NCI-H2171 treated with DMSO at 0.1 percent for 48 hours (cell line): ENCODE results near the gene RPAIN.

Source experiments
- DNase-seq: peaks from one replicate; lab custom pipeline; 2025; lab: John Stamatoyannopoulos, UW

RPAIN gene, protein sequence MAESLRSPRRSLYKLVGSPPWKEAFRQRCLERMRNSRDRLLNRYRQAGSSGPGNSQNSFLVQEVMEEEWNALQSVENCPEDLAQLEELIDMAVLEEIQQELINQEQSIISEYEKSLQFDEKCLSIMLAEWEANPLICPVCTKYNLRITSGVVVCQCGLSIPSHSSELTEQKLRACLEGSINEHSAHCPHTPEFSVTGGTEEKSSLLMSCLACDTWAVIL

DNA sequence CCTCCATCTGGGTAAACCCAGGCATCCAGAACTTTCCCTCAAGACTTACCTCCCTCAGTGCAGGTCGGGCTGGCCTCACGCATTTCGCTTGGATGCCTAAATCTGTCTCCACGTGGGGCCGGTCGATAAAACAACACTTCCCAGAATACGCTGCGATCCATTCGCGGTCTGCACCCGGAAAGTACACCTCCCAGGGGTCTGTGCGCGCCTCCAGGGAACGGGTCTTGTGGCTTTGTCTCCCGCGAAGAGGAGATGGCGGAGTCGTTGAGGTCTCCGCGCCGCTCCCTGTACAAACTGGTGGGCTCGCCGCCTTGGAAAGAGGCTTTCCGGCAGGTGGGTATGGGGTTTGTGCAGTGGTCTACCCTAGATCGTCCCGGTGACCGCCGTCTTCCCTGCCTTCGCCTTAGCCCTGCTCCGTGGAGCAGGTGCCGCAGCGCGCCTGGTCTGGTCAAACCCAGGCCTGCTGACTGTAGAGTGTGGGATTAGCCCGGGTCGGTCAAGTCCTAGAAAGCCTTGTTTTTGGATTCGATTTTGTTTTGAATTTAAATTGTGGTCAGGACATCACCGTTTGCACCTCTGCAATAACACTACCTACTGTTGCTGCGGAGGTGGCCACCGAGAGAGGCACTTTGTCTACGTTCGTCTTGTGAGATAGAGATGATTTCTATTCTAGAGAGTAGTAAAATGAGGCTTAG, at the start of gene RPAIN:
RPAIN (plus strand) TSS at position 224 of the 695 bp plus-strand sequence; CDS start at position 253, 29 bp downstream.
- peak; percentile 98 for DNase-seq

DNA sequence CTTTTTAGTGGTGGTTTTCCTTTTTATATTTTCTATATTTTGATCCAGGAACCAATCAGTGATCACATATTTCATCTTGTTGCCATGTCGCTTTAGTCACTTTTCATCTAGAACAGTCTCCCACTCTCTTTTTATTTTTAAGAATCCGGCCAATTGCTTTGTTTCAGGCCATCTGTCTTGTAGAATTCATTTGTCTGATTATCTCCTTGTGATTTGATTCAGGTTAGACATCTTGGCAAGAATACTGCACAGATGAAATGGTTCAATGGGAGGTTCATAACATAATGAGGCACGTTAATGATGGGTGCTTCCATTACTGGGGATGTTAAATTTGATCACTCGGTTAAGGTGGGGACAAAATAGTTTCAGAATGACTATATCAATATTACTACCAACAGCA, 49.6 kb upstream of the RPAIN start:
- no peak for DNase-seq

DNA sequence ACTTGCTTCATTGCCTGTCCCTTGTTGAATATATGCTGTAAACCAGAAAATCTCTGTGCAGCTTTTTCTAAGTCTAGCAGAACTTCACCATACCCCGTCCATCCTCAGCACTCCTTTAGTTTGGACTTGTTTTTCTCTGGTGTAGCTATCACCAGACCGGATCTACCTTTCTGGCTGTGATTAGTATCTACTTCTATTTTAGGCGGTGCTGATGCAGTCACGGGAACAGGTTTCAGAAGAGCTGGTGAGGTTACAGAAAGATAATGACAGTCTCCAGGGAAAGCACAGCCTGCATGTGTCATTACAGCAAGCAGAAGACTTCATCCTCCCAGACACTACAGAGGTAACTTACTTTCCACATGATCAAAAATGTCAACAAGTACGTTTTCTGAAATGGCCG, 46.9 kb upstream of the RPAIN start:
- DNase-seq: peak; percentile 10

GRCh38 chr17:5378566-5379207, 41.3 kb upstream of the RPAIN start:
- no peak for DNase-seq

DNA sequence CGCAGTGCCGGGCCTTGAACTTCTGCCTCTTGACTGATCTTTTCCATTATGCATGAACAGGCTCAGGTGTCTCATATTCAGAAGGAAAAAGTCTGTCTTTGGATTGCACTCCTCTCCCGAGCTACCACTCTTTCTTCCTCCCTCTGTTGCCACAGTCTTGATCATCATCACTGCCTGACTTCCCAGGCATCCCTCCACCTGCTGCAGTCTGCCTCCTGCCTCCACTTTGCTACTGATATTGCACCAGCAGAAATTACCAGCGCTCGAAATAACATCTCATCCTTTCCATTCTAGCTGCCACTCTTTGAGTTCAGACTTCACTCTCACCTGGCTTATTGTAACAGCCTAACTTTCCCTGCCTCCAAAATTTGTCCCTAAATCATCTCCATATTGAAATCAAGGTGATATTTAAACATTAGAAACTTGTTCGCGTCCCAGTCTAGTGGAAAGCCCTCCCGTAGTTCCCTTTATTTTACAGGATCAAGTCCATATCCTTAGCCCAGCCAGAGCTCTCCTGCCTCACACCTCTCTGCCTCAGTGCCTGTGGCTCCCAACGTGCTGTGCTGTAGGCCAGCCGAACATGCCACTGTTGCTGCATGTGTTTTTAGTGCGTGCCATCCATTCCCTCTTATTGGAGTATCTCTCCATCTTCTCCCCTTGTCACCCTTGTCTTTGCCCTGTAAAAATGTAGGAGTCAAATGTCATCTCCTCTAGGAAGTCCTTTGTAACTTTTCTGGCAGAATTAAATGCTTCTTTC, 40.5 kb upstream of the RPAIN start:
- DNase-seq: no peak

DNA sequence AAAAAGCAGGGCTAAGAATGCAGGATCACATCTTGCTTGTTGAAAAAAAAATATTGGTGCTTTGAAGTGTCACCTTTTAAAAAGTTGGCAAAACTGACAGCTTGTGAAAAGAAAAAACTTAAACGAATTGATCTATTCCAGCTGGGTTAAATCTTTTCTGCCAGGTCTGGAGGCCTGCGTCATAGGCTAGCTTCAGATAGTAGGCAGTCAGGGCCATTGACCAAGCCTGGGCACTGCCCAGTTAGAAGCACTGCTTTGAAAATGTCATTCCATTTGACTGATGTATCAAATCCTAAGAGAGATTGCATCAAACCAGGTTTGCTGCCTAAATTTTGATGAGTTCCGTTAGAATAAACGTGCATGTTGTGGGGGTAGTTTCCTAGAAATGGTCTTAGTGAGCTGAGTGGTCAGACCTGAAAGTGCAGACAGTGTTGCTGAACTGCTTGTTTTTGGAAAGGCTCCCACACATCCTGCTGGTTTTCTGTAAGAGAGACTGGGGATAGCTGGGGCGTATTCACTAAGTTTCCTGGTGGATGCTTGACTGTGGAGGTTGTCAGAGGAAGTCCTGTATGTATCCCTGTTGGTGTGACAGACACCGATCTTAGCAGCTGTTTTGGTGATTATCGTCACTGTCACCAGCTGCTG, 39.4 kb upstream of the RPAIN start:
- DNase-seq: no peak

DNA sequence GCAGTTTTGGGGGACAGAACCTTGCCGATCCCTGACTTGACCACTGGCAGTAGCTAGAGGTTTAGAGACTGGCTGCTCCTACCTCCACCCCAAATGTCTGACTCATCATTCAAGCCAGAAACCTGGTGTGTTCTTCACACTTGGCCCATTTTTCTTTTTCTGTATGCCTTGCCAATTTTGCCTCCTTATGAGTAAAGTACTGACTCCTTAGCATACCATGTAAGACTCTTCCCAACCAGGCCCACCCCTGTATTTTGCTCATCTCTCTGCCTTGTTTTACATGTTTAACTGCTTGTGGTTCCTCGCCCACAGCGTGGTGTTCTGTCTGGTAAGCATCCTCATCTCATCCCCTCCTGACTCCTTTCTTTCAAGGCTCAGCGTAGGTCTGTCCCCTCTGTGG, 38.4 kb upstream of the RPAIN start:
- no peak for DNase-seq

DNA sequence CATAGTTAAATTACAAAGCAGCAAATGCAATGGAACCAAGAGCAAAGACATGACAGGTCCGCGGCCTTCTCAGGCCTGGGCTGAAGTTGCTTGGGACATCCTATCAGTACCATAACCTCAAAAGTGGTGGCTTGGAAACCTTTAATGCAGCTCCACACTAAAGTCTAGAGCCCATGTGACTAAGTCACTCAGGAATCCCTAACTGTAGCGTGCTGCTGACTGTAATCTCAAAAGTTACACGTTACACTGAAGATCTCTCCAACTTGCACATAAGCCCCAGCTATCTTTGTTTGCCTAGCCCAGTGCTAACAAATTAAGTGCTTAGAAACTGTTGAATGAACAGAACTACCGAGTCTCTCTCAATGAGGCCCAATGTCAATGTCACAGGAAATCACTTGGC, 28.3 kb upstream of the RPAIN start:
- DNase-seq: no peak

DNA sequence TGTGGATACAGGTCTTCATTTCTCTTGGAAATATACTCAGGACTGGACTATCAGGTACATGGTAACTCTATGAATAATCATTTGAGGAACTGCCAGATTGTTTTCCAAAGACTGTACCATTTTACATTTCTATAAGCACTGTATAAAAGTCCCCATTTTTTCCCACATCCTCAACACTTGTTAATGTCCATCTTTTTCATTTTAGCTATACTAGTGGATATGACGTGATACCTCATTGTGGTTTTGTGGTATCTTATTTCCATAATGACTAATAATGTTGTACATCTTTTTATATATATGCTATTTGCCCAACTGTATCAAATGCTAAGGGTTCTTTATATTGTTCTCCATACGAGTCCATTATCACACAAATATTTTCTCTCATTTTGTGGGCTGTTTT, 23.4 kb upstream of the RPAIN start:
- DNase-seq: no peak

- no peak for DNase-seq
Measured at GRCh38 chr17:5399767-5400166, 20.2 kb upstream of the RPAIN start.

GRCh38 chr17:5405400-5405799, 14.6 kb upstream of the RPAIN start:
- no peak for DNase-seq

- DNase-seq: no peak
Measured at GRCh38 chr17:5408186-5408585, 11.8 kb upstream of the RPAIN start.

- DNase-seq: no peak
Measured at GRCh38 chr17:5410594-5411272, 9.2 kb upstream of the RPAIN start.

- DNase-seq: no peak
Measured at GRCh38 chr17:5413682-5414081, 6.3 kb upstream of the RPAIN start.

DNA sequence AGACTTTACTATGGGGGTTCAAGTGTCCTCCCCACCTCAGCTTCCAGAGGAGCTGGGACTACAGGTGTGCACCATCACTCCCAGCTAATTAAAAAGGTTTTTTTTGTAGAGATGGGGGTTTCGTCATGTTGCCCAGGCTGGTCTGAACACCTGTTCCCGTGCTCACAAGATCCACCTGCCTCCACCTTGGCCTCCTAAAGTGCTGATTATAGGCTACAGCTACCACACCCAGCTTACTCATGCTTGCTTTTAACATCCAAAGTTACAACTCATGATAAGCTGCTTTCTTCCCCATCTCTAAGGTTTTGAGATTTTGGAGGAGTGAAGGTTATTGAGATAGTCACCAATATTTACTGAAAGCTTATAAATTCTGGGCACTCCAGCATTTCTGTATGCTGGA, 3.1 kb upstream of the RPAIN start:
- DNase-seq: no peak

DNA sequence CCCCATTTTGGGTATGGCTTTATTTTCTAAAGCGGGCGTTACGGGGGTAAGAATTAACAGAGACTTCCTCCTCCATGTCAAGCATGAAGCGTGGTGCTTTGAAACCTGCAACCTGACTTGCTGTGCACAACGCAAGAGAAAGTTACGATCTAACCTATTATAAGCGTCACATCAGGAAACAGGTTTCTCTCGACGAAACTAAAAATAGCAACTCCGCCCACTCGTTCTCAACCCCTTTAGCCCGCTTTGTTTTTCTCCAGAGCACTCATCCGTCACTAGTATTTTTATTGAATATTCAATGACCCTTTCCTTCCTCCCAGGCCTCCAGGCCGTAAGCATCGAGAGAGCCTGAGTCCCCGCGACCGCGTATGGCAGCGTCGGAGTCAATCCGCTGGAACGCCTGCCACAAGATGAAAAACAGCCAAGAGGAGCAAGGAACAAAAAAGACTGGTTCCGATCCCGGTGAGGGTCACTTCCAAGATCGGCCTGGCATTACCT, 1.1 kb upstream of the RPAIN start:
- DNase-seq: peak; percentile 59

DNA sequence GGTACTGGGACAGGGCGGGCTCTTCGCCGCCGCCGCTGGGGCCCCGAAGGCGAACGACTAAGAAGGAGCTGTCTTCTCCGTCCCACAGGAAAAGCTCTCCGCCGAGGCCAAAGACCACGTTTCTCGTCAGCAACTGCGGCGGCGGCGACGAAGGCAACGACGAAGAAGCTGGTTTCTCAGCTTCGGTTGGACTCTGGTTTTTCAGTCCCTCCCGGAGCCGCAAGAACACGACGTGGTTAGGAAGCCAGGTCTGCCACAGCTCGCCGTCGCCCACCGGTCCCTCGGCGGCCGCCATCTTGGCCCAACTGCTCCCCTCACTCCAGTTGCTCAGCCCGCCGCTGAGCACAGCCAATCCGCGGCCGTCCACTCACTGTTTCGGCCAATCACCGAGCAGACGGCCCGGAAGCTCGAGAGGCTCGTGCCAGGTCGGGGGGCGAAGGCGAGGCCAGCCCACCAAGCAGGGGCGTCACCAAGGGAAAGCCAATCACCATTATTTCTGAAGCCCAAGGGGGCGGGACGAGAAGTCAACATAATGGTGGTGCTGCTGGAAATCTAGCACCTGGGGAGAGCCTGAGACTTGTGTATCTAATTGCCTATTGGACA, 525 bp upstream of the RPAIN start, which contains the start of gene NUP88:
NUP88 (minus strand) TSS at position 307 of the 603 bp plus-strand sequence; CDS start at position 295, 12 bp downstream.
- DNase-seq: peak; percentile 99

- DNase-seq: no peak
Measured at GRCh38 chr17:5422505-5422904, 2.5 kb downstream of the RPAIN start.

DNA sequence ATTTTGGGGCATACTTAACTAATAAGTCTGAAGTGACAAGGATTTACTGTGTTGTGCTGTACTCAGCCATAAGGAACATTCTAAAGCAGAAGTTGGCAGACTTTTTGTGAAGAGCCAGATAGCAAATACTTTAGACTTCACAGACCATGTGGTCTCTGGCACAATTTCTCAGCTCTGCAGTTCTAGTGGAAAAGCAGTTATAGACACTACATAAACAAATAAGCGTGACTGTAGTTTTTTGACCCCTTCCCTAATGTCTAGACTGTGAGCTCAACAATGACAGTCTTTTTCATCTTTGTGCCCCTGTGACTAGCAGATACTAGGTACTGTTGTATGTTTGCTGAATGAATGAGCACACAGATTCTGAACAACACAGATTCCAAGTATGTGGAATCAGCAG, 4.9 kb downstream of the RPAIN start:
- DNase-seq: no peak

- DNase-seq: no peak
Measured at GRCh38 chr17:5425826-5426225, 5.8 kb downstream of the RPAIN start.
